K562 (cell line): ENCODE results near the gene FBXO9. TPM values are rescaled to one million over a fixed set of nuclear protein-coding genes. Genes with fewer than 3 reads are reported as not detected.
A peak's percentile ranks its signal among the peaks of the same experiment; 100 is the strongest.

ENCODE experiments used
- ATAC-seq: fragments of 200-7000 bp; cut with Tn5 transposase; 3 replicates; pipeline ENCODE4 v1.9.1; 2020; ENCODE audit warnings: moderate library complexity
- BruUV-seq: library from RNA; stranded (reverse); fragments of 400-500 nt; replicated peaks from 2 replicates; lab custom pipeline; 2021; lab: Mats Ljungman, UMichigan
- CTCF ChIA-PET: fragments of 300-600 bp; formaldehyde crosslinking; extraction: SDS; loops from one replicate; lab custom pipeline; 2021; ENCODE audit warnings: low intra/inter-chr PET ratio; lab: Yijun Ruan, JAX
- POLR2A ChIA-PET: fragments of 300-600, 350-650 bp; sonication (Branson Sonifier 250); formaldehyde crosslinking; extraction: SDS; loops from one replicate; lab custom pipeline; 2021; ENCODE audit warnings: antibody characterized with exemption, inconsistent platforms; lab: Yijun Ruan, JAX
- DNase-seq, 4 experiments: peaks; one replicate each; pipeline versions ENCODE4 v3.0.0 to v3.0.0-alpha.2; 2011 to 2018; ENCODE audit warnings: low spot score in 3 of 4, mixed read lengths in 3 of 4; ENCODE audit errors: extremely low read depth in 1 of 4
- FAIRE-seq: peaks from 2 replicates; lab custom pipeline; 2011; peaks lifted over from hg19 to GRCh38; lab: Jason Lieb, UNC
- H2AFZ ChIP-seq: 2 replicates; pipeline ENCODE4 v1.6.0; 2011; ENCODE audit warnings: low read depth, low read length, control low read depth, inconsistent platforms
- H3K27ac ChIP-seq: fragments of 200-600 bp; 3 replicates; pipeline ENCODE4 v1.8.0; 2011; ENCODE audit warnings: low read depth, mild to moderate bottlenecking, control low read depth, inconsistent platforms, low read length, moderate library complexity, mixed read lengths; ENCODE audit errors: extremely low read depth
- H3K27me3 ChIP-seq, 2 experiments: fragments of 300-600 bp in 1 of 2; 2 replicates in 1 of 2; 3 replicates in 1 of 2; pipeline versions ENCODE4 v1.6.0 to v1.8.0; 2011; ENCODE audit warnings: inconsistent platforms in 2 of 2, low read length in 2 of 2, mild to moderate bottlenecking in 1 of 2, mixed read lengths in 1 of 2, moderate library complexity in 1 of 2; ENCODE audit not compliant: control insufficient read depth in 2 of 2, insufficient read depth in 2 of 2
- H3K36me3 ChIP-seq: fragments of 300-600 bp; 3 replicates; pipeline ENCODE4 v1.8.0; 2011; ENCODE audit warnings: mild to moderate bottlenecking, low read length, inconsistent platforms; ENCODE audit not compliant: control insufficient read depth, insufficient read depth
- H3K4me1 ChIP-seq, 2 experiments: fragments of 200-600 bp in 1 of 2; replicated peaks in 1 of 2; 2 replicates in 1 of 2; 3 replicates in 1 of 2; pipeline versions ENCODE4 v1.5.1 to v1.8.0; 2011; ENCODE audit warnings: inconsistent platforms in 2 of 2, low read length in 2 of 2, mild to moderate bottlenecking in 1 of 2, mixed read lengths in 1 of 2, moderate library complexity in 1 of 2; ENCODE audit not compliant: control insufficient read depth in 2 of 2, insufficient read depth in 2 of 2
- H3K4me2 ChIP-seq: 2 replicates; pipeline ENCODE4 v1.6.1; 2011; ENCODE audit warnings: low read length, control low read depth, inconsistent platforms, mixed read lengths; ENCODE audit not compliant: insufficient read depth
- H3K4me3 ChIP-seq: fragments of 200-600 bp; sonication (generic), shearing (Covaris generic); 2 replicates; pipeline ENCODE4 v1.5.1; 2016; ENCODE audit warnings: control low read depth, inconsistent platforms
- H3K79me2 ChIP-seq: fragments of 200-600 bp; 3 replicates; pipeline ENCODE4 v1.8.0; 2011; ENCODE audit warnings: low read length, inconsistent platforms; ENCODE audit not compliant: control insufficient read depth, insufficient read depth
- H3K9ac ChIP-seq, 2 experiments: 2 replicates each; pipeline versions ENCODE4 v1.6.0 to v1.6.1; 2011; ENCODE audit warnings: low read depth in 2 of 2, low read length in 2 of 2, control low read depth in 1 of 2, inconsistent platforms in 1 of 2, mild to moderate bottlenecking in 1 of 2, mixed read lengths in 1 of 2; ENCODE audit not compliant: insufficient read depth in 1 of 2
- H3K9me1 ChIP-seq: one replicate; pipeline ENCODE4 v1.6.0; 2011; ENCODE audit warnings: inconsistent platforms, mild to moderate bottlenecking, low read length, moderate library complexity; ENCODE audit not compliant: control insufficient read depth, insufficient read depth
- H3K9me3 ChIP-seq: replicated peaks from 2 replicates; pipeline ENCODE4 v1.5.1; 2011; ENCODE audit warnings: low read depth, low read length, inconsistent platforms; ENCODE audit not compliant: control insufficient read depth, insufficient read depth
- H4K20me1 ChIP-seq: replicated peaks from 2 replicates; pipeline ENCODE4 v1.6.1; 2011; ENCODE audit warnings: low read length, inconsistent platforms, mixed read lengths; ENCODE audit not compliant: control insufficient read depth, insufficient read depth
- CC2D1A ChIP-seq: fragments of 450-650 bp; IDR thresholded peaks from 2 replicates; pipeline ENCODE4 v1.6.1; 2017; ENCODE audit warnings: mild to moderate bottlenecking
- GTF3C2 ChIP-seq: IDR thresholded peaks from 3 replicates; pipeline ENCODE4 v1.6.1; 2011; ENCODE audit warnings: borderline replicate concordance, mild to moderate bottlenecking, moderate library complexity; ENCODE audit not compliant: insufficient read length; ENCODE audit errors: extremely low read depth
- L3MBTL2 ChIP-seq: fragments of 450-650 bp; IDR thresholded peaks from 2 replicates; pipeline ENCODE4 v1.6.1; 2016; ENCODE audit warnings: mild to moderate bottlenecking, moderate library complexity
- MLLT1 ChIP-seq, 2 experiments: fragments of 450-650 bp; IDR thresholded peaks; 2 replicates each; pipeline ENCODE4 v1.6.1; 2016
- NR2C2 ChIP-seq, 2 experiments: fragments of 200-800 bp in 1 of 2; sonication (Bioruptor generic) in 1 of 2; sonication (generic) in 1 of 2; formaldehyde crosslinking in 1 of 2; IDR thresholded peaks; 2 replicates each; pipeline versions ENCODE4 v1.6.1 to v1.8.0; 2016 to 2022; ENCODE audit warnings: mild to moderate bottlenecking in 1 of 2, missing compliant biosample characterization in 1 of 2, missing genetic modification characterization in 1 of 2, missing genetic modification reagents in 1 of 2
- POU5F1 ChIP-seq: fragments of 150-350 bp; IDR thresholded peaks from 2 replicates; pipeline ENCODE4 v1.6.1; 2014; ENCODE audit warnings: borderline replicate concordance, low read length, low read depth, mild to moderate bottlenecking; ENCODE audit not compliant: partially characterized antibody
- TAF7 ChIP-seq: fragments of 450-650 bp; IDR thresholded peaks from 2 replicates; pipeline ENCODE4 v1.6.1; 2016; ENCODE audit warnings: missing genetic modification characterization, missing compliant biosample characterization
- TGIF2 ChIP-seq: sonication (generic); formaldehyde crosslinking; IDR thresholded peaks from 2 replicates; pipeline ENCODE4 v1.8.1; 2022; ENCODE audit warnings: mild to moderate bottlenecking, missing genetic modification reagents, moderate library complexity
- ZBTB12 ChIP-seq: fragments of 250-450 bp; sonication (Bioruptor Pico); IDR thresholded peaks from 2 replicates; pipeline ENCODE4 v1.4.0; 2020
- ZNF347 ChIP-seq: fragments of 450-650 bp; formaldehyde crosslinking; IDR thresholded peaks from 2 replicates; pipeline ENCODE4 v1.4.0; 2020; ENCODE audit warnings: low read depth, mild to moderate bottlenecking, moderate library complexity
- ZNF766 ChIP-seq: fragments of 200-800 bp; sonication (Bioruptor generic); conservative IDR thresholded peaks from 2 replicates; pipeline ENCODE4 v1.6.1; 2016; ENCODE audit warnings: missing genetic modification characterization, missing compliant biosample characterization
- WGBS: fragments of 100-300 bp; shearing (Covaris generic); methylation state at CpG from one replicate; pipeline ENCODE4 v1.1.6; 2016; ENCODE audit warnings: low coverage, mixed read lengths; ENCODE audit not compliant: insufficient coverage; ENCODE audit errors: missing lambda C conversion rate; 5-methylcytosine and 5-hydroxymethylcytosine counted together
- in situ Hi-C: fragments of 300-500 bp; cut with MboI; formaldehyde crosslinking; loops from 4 replicates; pipeline ENCODE4 v1.15.0; 2018; ENCODE audit warnings: inconsistent platforms, mixed read lengths
- intact Hi-C: fragments of 100-400 bp; cut with micrococcal nuclease; formaldehyde crosslinking; loops from 2 replicates; pipeline ENCODE4 v1.14.2; 2022
- polyA plus RNA-seq, 8 experiments: library from polyadenylated mRNA; depleted of rRNA in 4 of 8; stranded (reverse) in 5 of 8; unstranded in 3 of 8; fragments of >200 nt; fragmentation: Nextera tagmentation in 2 of 8; fragmentation: Illumina TruSeq in 1 of 8; extraction: Ambion mirVana in 2 of 8; extraction: Trizol in 1 of 8; gene quantifications; 2 replicates each; pipeline versions ENCODE4 v1.2.1 to v1.2.3, GENCODE V29; 2011 to 2014; ENCODE audit warnings: inconsistent platforms in 1 of 8, missing spikeins in 1 of 8
- total RNA-seq, 7 experiments: library from RNA; depleted of rRNA in 6 of 7; stranded (reverse); fragments of >200 nt in 6 of 7; fragmentation: Illumina TruSeq in 2 of 7; extraction: Trizol in 2 of 7; gene quantifications; 2 replicates each; pipeline versions ENCODE4 v1.2.1 to v1.2.3, GENCODE V29; 2011 to 2021; ENCODE audit warnings: low replicate concordance in 1 of 7

The FBXO9 gene
- total and polyA plus RNA-seq, 9 of the 15 experiments (the other 6 are each of a cell fraction or from before 2014, with no cell fraction given), result 10.1 to 85.3 (median 51.4) TPM

- no peak for ATAC-seq
Observed at GRCh38 chr6:53090576-53090975, 25.4 kb downstream of the FBXO9 start.

GRCh38 chr6:53095270-53095669 lies 30.1 kb downstream of the FBXO9 start:
- no peaks in the 10 kb centered on the region for H4K20me1 ChIP-seq
- peaks cover 91% of the 10 kb centered on the region for H3K36me3 ChIP-seq
- H3K4me1 ChIP-seq, result no peaks in the 10 kb centered on the region
- H3K4me2 ChIP-seq, result no peak overlapping the region
- BruUV-seq, result no TSS peak
- H3K9ac ChIP-seq, result no peak overlapping the region
- no peaks in the 10 kb centered on the region for H3K9me1 ChIP-seq
- H3K4me3 ChIP-seq, result no peak overlapping the region
- H3K79me2 ChIP-seq, result no peaks in the 10 kb centered on the region
- TF ChIP-seq ZNF347 (CRISPR knock-in tag), result no peak
- TF ChIP-seq POU5F1, result no peak
- TF ChIP-seq MLLT1 (IDR thresholded peaks at IDR 0.05), result no peak
- no peak for TF ChIP-seq CC2D1A
- TF ChIP-seq TAF7 (tag), result no peak
- TF ChIP-seq GTF3C2, result no peak
- TF ChIP-seq ZBTB12 (CRISPR knock-in tag), result no peak
- TF ChIP-seq TGIF2 (CRISPR knock-in tag), result no peak
- TF ChIP-seq L3MBTL2, result no peak
- 75% methylated on average over 3 of the region's 3 CpGs for WGBS
- in situ Hi-C loops, result no loop called here
- H3K27ac ChIP-seq, result no peak overlapping the region
- H2AFZ ChIP-seq, result no peak overlapping the region
- ATAC-seq (no peak), DNase-seq (no peak), FAIRE-seq (no peak)
- ChIA-PET CTCF (no interaction called here), POLR2A (interaction anchor here (0.6 kb wide), 1 partner anchor 431 kb away, joined by 5 read pairs; no protein-coding TSS in a partner anchor)
- H3K9me3 ChIP-seq, result no peaks in the 10 kb centered on the region
- no peaks in the 10 kb centered on the region for H3K27me3 ChIP-seq
- intact Hi-C loops, result no loop called here

More at GRCh38 chr6:53090576-53090975, 25.4 kb downstream of the FBXO9 start:
- H3K4me3 ChIP-seq, result no peak overlapping the region
- ChIA-PET POLR2A (no interaction called here), CTCF (no interaction called here)
- in situ Hi-C loops, result no loop called here
- no TSS peak for BruUV-seq
- FAIRE-seq (peak; percentile 15), DNase-seq (no peak)
- intact Hi-C loops, result no loop called here
- no peaks in the 10 kb centered on the region for H3K27me3 ChIP-seq
- no peak overlapping the region for H2AFZ ChIP-seq
- no peaks in the 10 kb centered on the region for H3K4me1 ChIP-seq
- H3K36me3 ChIP-seq, result peaks cover 90% of the 10 kb centered on the region
- H3K9me1 ChIP-seq, result no peaks in the 10 kb centered on the region
- H4K20me1 ChIP-seq, result no peaks in the 10 kb centered on the region
- H3K9ac ChIP-seq, result no peak overlapping the region
- H3K9me3 ChIP-seq, result no peaks in the 10 kb centered on the region
- WGBS, result 100% methylated on average over 2 of the region's 2 CpGs
- no peak overlapping the region for H3K4me2 ChIP-seq
- H3K27ac ChIP-seq, result no peak overlapping the region
- TF ChIP-seq ZNF766 (no peak), NR2C2 (CRISPR knock-in tag; IDR thresholded peaks at IDR 0.05) (no peak), NR2C2 (tag; IDR thresholded peaks at IDR 0.05) (no peak)
- no peaks in the 10 kb centered on the region for H3K79me2 ChIP-seq
